GM20000 (cell line): ENCODE results near the gene CACNB4.

Experiments
- DNase-seq: peaks from one replicate; pipeline ENCODE4 v3.0.0; 2012; ENCODE audit warnings: low spot score
- TF ChIP-seq, protein P1 (sequence below): IDR thresholded peaks from 2 replicates; pipeline ENCODE4 v1.5.1; 2012; ENCODE audit warnings: mild to moderate bottlenecking, control low read depth; ENCODE audit errors: extremely low read depth, missing control alignments

Gene CACNB4

DNA sequence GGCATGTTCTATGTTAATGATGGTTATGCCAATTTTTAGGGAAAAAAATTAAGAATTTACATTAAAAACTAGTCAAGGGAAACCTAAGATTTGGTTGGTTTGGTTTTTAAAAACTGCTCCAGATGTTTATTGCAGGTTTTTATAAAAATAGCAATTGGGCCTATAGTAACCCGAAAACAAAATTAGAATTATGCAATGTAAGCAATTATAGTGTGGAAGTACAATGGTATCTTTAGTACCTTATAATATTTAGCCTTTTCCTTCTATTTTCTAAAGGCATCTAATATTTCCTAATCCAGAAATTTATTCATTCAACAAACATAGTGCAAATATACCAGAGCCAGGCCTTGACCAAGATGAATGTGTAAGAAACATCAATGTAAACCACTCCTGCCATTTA lies 27.3 kb downstream of the CACNB4 start:
- DNase-seq: no peak
- TF ChIP-seq, protein P1, sequence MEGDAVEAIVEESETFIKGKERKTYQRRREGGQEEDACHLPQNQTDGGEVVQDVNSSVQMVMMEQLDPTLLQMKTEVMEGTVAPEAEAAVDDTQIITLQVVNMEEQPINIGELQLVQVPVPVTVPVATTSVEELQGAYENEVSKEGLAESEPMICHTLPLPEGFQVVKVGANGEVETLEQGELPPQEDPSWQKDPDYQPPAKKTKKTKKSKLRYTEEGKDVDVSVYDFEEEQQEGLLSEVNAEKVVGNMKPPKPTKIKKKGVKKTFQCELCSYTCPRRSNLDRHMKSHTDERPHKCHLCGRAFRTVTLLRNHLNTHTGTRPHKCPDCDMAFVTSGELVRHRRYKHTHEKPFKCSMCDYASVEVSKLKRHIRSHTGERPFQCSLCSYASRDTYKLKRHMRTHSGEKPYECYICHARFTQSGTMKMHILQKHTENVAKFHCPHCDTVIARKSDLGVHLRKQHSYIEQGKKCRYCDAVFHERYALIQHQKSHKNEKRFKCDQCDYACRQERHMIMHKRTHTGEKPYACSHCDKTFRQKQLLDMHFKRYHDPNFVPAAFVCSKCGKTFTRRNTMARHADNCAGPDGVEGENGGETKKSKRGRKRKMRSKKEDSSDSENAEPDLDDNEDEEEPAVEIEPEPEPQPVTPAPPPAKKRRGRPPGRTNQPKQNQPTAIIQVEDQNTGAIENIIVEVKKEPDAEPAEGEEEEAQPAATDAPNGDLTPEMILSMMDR: no peak

GRCh38 chr2:152071092-152071491 lies 27.8 kb downstream of the CACNB4 start:
- peak; percentile 63 for DNase-seq
- TF ChIP-seq, protein P1: no peak

DNA sequence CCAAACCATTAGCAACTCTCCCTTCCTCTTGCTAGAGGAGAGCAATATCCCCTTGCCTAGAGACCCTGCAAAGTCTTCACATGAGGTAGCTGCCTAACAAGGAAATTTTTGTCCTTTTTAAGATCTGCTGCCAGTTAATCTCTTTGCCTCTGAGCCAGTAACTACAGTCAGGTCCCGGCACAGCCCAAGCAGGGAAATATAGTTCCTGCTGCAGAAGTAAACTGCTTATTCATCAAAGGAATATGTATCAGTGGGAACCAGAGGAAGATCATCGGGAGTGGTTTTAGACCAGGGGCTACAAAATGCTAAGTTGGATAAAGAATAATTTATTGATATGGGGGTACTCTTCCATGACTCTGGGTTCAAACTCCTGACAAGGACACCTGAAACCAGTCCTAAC lies 30.6 kb downstream of the CACNB4 start:
- TF ChIP-seq, protein P1: no peak
- DNase-seq: no peak

DNA sequence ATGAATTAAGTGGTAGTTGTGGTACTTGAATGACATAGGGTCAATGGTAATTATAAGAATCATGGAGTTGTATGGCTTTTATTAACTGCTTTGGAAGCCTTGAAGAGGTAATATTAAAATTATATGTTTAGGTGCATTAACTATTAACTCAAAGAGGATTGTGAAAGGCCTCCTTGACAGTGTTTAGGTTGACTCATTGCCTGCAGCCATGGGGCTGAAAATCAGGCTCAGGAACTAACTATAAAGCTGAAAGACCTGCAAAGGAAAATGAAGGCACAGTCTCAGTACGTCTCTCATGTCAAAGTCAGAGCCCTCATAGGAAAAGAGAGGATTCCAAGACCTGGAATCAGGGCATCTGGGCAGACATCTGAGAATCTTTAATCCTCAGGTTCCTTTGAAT lies 31.0 kb downstream of the CACNB4 start:
- no peak for DNase-seq
- TF ChIP-seq, protein P1: no peak

- TF ChIP-seq, protein P1: no peak
- DNase-seq: no peak
Observed at GRCh38 chr2:152065945-152066344, 32.9 kb downstream of the CACNB4 start.

DNA sequence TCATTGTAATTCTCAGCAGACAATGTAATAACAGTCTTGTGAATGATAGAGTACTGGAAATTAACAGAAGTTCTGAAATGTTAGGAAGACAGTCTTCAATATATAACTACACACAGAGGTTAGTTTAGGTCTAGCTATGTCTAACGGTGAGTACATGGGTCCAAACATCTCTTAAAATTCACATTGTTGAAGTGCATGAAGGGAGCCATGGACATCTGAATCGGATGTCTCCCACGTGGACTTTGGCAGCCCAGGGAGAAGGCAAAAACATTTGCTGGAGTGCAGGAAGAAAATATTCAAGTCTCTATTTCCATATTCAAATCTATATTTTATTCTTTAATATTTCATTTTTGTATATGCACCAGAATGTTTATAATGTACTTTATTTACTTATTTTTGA lies 34.8 kb downstream of the CACNB4 start:
- no peak for DNase-seq
- TF ChIP-seq, protein P1: no peak

- no peak for DNase-seq
Observed at GRCh38 chr2:152063325-152063924, 35.4 kb downstream of the CACNB4 start.

More at GRCh38 chr2:152063325-152063924, 35.4 kb downstream of the CACNB4 start:
- TF ChIP-seq, protein P1: no peak
